IMR-90 (cell line): ENCODE results near the gene P2RX5. TPM values are rescaled to one million over a fixed set of nuclear protein-coding genes. Genes with fewer than 3 reads are reported as not detected.

Source experiments
- ATAC-seq: fragments of 200-7000 bp; cut with Tn5 transposase; 2 replicates; pipeline ENCODE4 v1.9.1; 2020; ENCODE audit warnings: low read depth, mild to moderate bottlenecking, moderate library complexity
- BruUV-seq: library from RNA; stranded (reverse); fragments of 400-500 nt; replicated peaks from 2 replicates; lab custom pipeline; 2021; lab: Mats Ljungman, UMichigan
- CTCF ChIA-PET: fragments of 300-600 bp; formaldehyde crosslinking; extraction: SDS; loops from one replicate; lab custom pipeline; 2021; ENCODE audit warnings: antibody characterized with exemption; lab: Yijun Ruan, JAX
- POLR2A ChIA-PET: fragments of 300-600 bp; sonication (Branson Sonifier 250); formaldehyde crosslinking; loops from one replicate; lab custom pipeline; 2022; ENCODE audit warnings: antibody characterized with exemption; ENCODE audit not compliant: unreplicated experiment; lab: Charles Lee
- DNase-seq: peaks from one replicate; pipeline ENCODE4 v3.0.0; 2013
- H2AFZ ChIP-seq: replicated peaks from 2 replicates; pipeline ENCODE3; 2013; ENCODE audit warnings: low read length, mild to moderate bottlenecking; ENCODE audit not compliant: poor library complexity
- H2AK5ac ChIP-seq: 2 replicates; pipeline ENCODE4 v1.6.1; 2013; ENCODE audit warnings: low read depth, low read length, inconsistent platforms
- H2AK9ac ChIP-seq: replicated peaks from 2 replicates; pipeline ENCODE3; 2013; ENCODE audit warnings: mild to moderate bottlenecking, low read depth, low read length, moderate library complexity; ENCODE audit not compliant: poor library complexity
- H2BK120ac ChIP-seq: 2 replicates; pipeline ENCODE4 v1.6.1; 2013; ENCODE audit warnings: low read depth, low read length, inconsistent platforms
- H2BK15ac ChIP-seq: 3 replicates; pipeline ENCODE4 v1.6.1; 2013; ENCODE audit warnings: low read depth, low read length, inconsistent platforms
- H2BK20ac ChIP-seq: 2 replicates; pipeline ENCODE4 v1.6.1; 2013; ENCODE audit warnings: low read depth, mild to moderate bottlenecking, inconsistent platforms, low read length, moderate library complexity
- H2BK5ac ChIP-seq: 2 replicates; pipeline ENCODE4 v1.6.1; 2013; ENCODE audit warnings: mild to moderate bottlenecking, low read depth, low read length, inconsistent platforms; ENCODE audit not compliant: poor library complexity, severe bottlenecking
- H3K14ac ChIP-seq: replicated peaks from 2 replicates; pipeline ENCODE4 v1.6.1; 2013; ENCODE audit warnings: low read depth, low read length, inconsistent platforms
- H3K18ac ChIP-seq: 2 replicates; pipeline ENCODE4 v1.6.1; 2013; ENCODE audit warnings: low read depth, low read length, control low read depth
- H3K23ac ChIP-seq: 2 replicates; pipeline ENCODE4 v1.6.1; 2013; ENCODE audit warnings: low read depth, low read length, inconsistent platforms
- H3K27ac ChIP-seq: 2 replicates; pipeline ENCODE4 v1.5.1; 2013; ENCODE audit warnings: mild to moderate bottlenecking, control low read depth, low read length; ENCODE audit not compliant: insufficient read depth
- H3K27me3 ChIP-seq: 2 replicates; pipeline ENCODE4 v1.6.1; 2013; ENCODE audit warnings: low read length; ENCODE audit not compliant: control insufficient read depth, insufficient read depth
- H3K36me3 ChIP-seq: 2 replicates; pipeline ENCODE4 v1.6.1; 2013; ENCODE audit warnings: low read length, mixed read lengths; ENCODE audit not compliant: control insufficient read depth, insufficient read depth
- H3K4ac ChIP-seq: 2 replicates; pipeline ENCODE4 v1.6.1; 2013; ENCODE audit warnings: low read depth, low read length, inconsistent platforms
- H3K4me1 ChIP-seq: 2 replicates; pipeline ENCODE4 v1.6.1; 2013; ENCODE audit warnings: low read length, mixed read lengths; ENCODE audit not compliant: control insufficient read depth, insufficient read depth
- H3K4me2 ChIP-seq: 2 replicates; pipeline ENCODE4 v1.6.1; 2013; ENCODE audit warnings: low read depth, mild to moderate bottlenecking, control low read depth, low read length, moderate library complexity
- H3K4me3 ChIP-seq: 2 replicates; pipeline ENCODE4 v1.5.1; 2013; ENCODE audit warnings: low read depth, mild to moderate bottlenecking, control low read depth, low read length, moderate library complexity; ENCODE audit not compliant: insufficient read depth
- H3K56ac ChIP-seq: 2 replicates; pipeline ENCODE4 v1.6.1; 2013; ENCODE audit warnings: low read length, inconsistent platforms; ENCODE audit not compliant: insufficient read depth; ENCODE audit errors: extremely low read depth
- H3K79me1 ChIP-seq, 2 experiments: 2 replicates each; pipeline ENCODE4 v1.6.1; 2013; ENCODE audit warnings: low read length in 2 of 2, inconsistent platforms in 1 of 2, low read depth in 1 of 2
- H3K9ac ChIP-seq: 2 replicates; pipeline ENCODE4 v1.6.1; 2013; ENCODE audit warnings: low read depth, low read length, control low read depth
- H3K9me1 ChIP-seq: 2 replicates; pipeline ENCODE4 v1.6.1; 2013; ENCODE audit warnings: low read length, inconsistent platforms; ENCODE audit not compliant: insufficient read depth
- H3K9me3 ChIP-seq: 2 replicates; pipeline ENCODE4 v1.6.1; 2013; ENCODE audit warnings: low read length; ENCODE audit not compliant: control insufficient read depth, insufficient read depth
- H4K20me1 ChIP-seq: 2 replicates; pipeline ENCODE4 v1.6.1; 2013; ENCODE audit warnings: low read length, inconsistent platforms; ENCODE audit not compliant: insufficient read depth
- H4K5ac ChIP-seq: 2 replicates; pipeline ENCODE4 v1.6.1; 2013; ENCODE audit warnings: mild to moderate bottlenecking, low read depth, low read length, control low read depth
- H4K8ac ChIP-seq, 2 experiments: 2 replicates each; pipeline ENCODE4 v1.6.1; 2013; ENCODE audit warnings: low read depth in 2 of 2, low read length in 2 of 2, control low read depth in 1 of 2, inconsistent platforms in 1 of 2
- H4K91ac ChIP-seq: 2 replicates; pipeline ENCODE4 v1.6.1; 2013; ENCODE audit warnings: low read depth, low read length, inconsistent platforms; ENCODE audit not compliant: insufficient read depth
- BHLHE40 ChIP-seq: fragments of 150-350 bp; IDR thresholded peaks from 2 replicates; pipeline ENCODE4 v1.6.1; 2016; ENCODE audit warnings: mild to moderate bottlenecking, low read depth, low read length
- CEBPB ChIP-seq: IDR thresholded peaks from 2 replicates; pipeline ENCODE4 v1.6.1; 2012; ENCODE audit warnings: low read depth, low read length, improper control_type of control experiment
- CTCF ChIP-seq: conservative IDR thresholded peaks from 2 replicates; pipeline ENCODE4 v1.5.1; 2012; ENCODE audit warnings: mild to moderate bottlenecking, low read depth, low read length, improper control_type of control experiment
- ELK1 ChIP-seq: fragments of 150-350 bp; IDR thresholded peaks from 2 replicates; pipeline ENCODE4 v1.6.1; 2016; ENCODE audit warnings: low read depth, mild to moderate bottlenecking, low read length, moderate library complexity, borderline replicate concordance
- FOS ChIP-seq: fragments of 150-350 bp; IDR thresholded peaks from 2 replicates; pipeline ENCODE4 v1.6.1; 2016; ENCODE audit warnings: low read depth, low read length
- MAFK ChIP-seq: IDR thresholded peaks from 2 replicates; pipeline ENCODE4 v1.6.1; 2012; ENCODE audit warnings: low read depth, low read length, improper control_type of control experiment
- MXI1 ChIP-seq: IDR thresholded peaks from 2 replicates; pipeline ENCODE4 v1.6.1; 2012; ENCODE audit warnings: low read depth, mild to moderate bottlenecking, low read length, moderate library complexity, borderline replicate concordance
- NFE2L2 ChIP-seq: fragments of 150-350 bp; IDR thresholded peaks from 2 replicates; pipeline ENCODE4 v1.6.1; 2016; ENCODE audit warnings: low read depth, mild to moderate bottlenecking, low read length
- RCOR1 ChIP-seq: IDR thresholded peaks from 2 replicates; pipeline ENCODE4 v1.6.1; 2012; ENCODE audit warnings: mild to moderate bottlenecking, low read length, improper control_type of control experiment; ENCODE audit not compliant: insufficient replicate concordance
- SMC3 ChIP-seq: fragments of 150-350 bp; IDR thresholded peaks from 2 replicates; pipeline ENCODE4 v1.6.1; 2016; ENCODE audit warnings: low read depth, mild to moderate bottlenecking, antibody characterized with exemption, low read length, moderate library complexity
- WGBS, 2 experiments: methylation state at CpG; one replicate each; pipeline versions ENCODE4 v1.1.5 to v1.1.7; 2013; ENCODE audit warnings: missing lambda C conversion rate in 2 of 2; ENCODE audit not compliant: insufficient read length in 1 of 2; ENCODE audit errors: extremely low coverage in 2 of 2; 5-methylcytosine and 5-hydroxymethylcytosine counted together
- dilution Hi-C: fragments of 300-500 bp; cut with HindIII; formaldehyde crosslinking; loops from one replicate; pipeline ENCODE4 v1.14.3; 2018; ENCODE audit warnings: low sequenced_read_pairs; ENCODE audit not compliant: unreplicated experiment
- in situ Hi-C: fragments of 300-500 bp; cut with MboI; formaldehyde crosslinking; loops from 3 replicates; pipeline ENCODE4 v1.14.3; 2019; ENCODE audit warnings: low sequenced_read_pairs, inconsistent platforms, mixed read lengths
- intact Hi-C: fragments of 100-400 bp; cut with micrococcal nuclease; formaldehyde crosslinking; loops from 2 replicates; pipeline ENCODE4 v1.10.0; 2022
- polyA plus RNA-seq, 3 experiments: library from polyadenylated mRNA; depleted of rRNA; stranded (reverse); fragments of >200 nt; gene quantifications; 2 replicates each; pipeline ENCODE4 v1.2.3, GENCODE V29; 2012; ENCODE audit warnings: low replicate concordance in 1 of 3
- total RNA-seq: library from RNA; depleted of rRNA; stranded (reverse); fragments of >200 nt; gene quantifications from 2 replicates; pipeline ENCODE4 v1.2.3, GENCODE V29; 2012

P2RX5 gene
- total and polyA plus RNA-seq, 2 of the 4 experiments (the other 2 are of a cell fraction) = 1.8 to 3.7 TPM

GRCh38 chr17:3710951-3711383, 15.0 kb upstream of the P2RX5 start:
- BruUV-seq = no TSS peak
- CTCF ChIA-PET = interaction anchor here (0.6 to 0.7 kb wide), 2 partner anchors 412 to 1347 kb away, joined by 3 to 4 read pairs; no protein-coding TSS in a partner anchor

More at GRCh38 chr17:3710951-3711383, 15.0 kb upstream of the P2RX5 start:
- dilution Hi-C loops (no loop called here), in situ Hi-C loops (no loop called here), intact Hi-C loops (no loop called here)
- peak; percentile 71 for DNase-seq
- Histone ChIP-seq H3K79me1 (no peaks in the 10 kb centered on the region), H3K36me3 (peaks cover 22% of the 10 kb centered on the region), H2BK20ac (no peak overlapping the region), H3K4ac (no peak overlapping the region), H4K20me1 (no peaks in the 10 kb centered on the region), H3K27ac (no peak overlapping the region), H3K23ac (no peak overlapping the region), H3K4me1 (peaks cover 2% of the 10 kb centered on the region; the same call in 1 of the 2 replicates), H2BK15ac (no peak overlapping the region), H2AK9ac (no peak overlapping the region), H4K5ac (peak overlapping the region; percentile 2; the same call in 1 of the 2 replicates), H3K9me3 (no peaks in the 10 kb centered on the region), H3K9me1 (no peaks in the 10 kb centered on the region; the same call in 1 of the 2 replicates), H2AK5ac (no peak overlapping the region; the same call in 1 of the 2 replicates), H3K4me3 (no peak overlapping the region), H3K56ac (no peak overlapping the region), H3K9ac (no peak overlapping the region), H2AFZ (no peak overlapping the region), H3K27me3 (no peaks in the 10 kb centered on the region), H4K8ac (peak overlapping the region in 1 of 2 experiments; percentile 36; a peak in 1 of 4 replicates), H3K4me2 (peak overlapping the region; percentile 55; the same call in 1 of the 2 replicates), H2BK5ac (peak overlapping the region; percentile 76), H3K14ac (no peak overlapping the region; the same call in 1 of the 2 replicates), H4K91ac (no peak overlapping the region), H2BK120ac (no peak overlapping the region), H3K18ac (peak overlapping the region; percentile 60; the same call in 1 of the 2 replicates)
- POLR2A ChIA-PET = no interaction called here
- 57% methylated on average over 1 of the region's 5 CpGs; no CpG with 5 or more reads in 1 of the 2 experiments for WGBS, 2 experiments
- ATAC-seq = peak; percentile 67
- TF ChIP-seq MAFK (no peak), SMC3 (no peak), MXI1 (no peak), CEBPB (no peak), BHLHE40 (no peak), FOS (no peak), CTCF (no peak), ELK1 (no peak), NFE2L2 (no peak), RCOR1 (no peak)
